Activated T-cell treated with anti-CD3 and anti-CD28 coated beads, Interleukin-2, amount 50 U/mL, for 48 hours (primary cell): ENCODE measurements around the gene SBF1.
"Not testable (repeated sequence)": the region's sequence is repeated elsewhere in the genome, so short reads cannot be mapped to it uniquely, and the experiment has no call there.

Experiments
- DNase-seq, 2 experiments: peaks; one replicate each; pipeline ENCODE4 v3.0.0-alpha.2; 2020

The SBF1 gene

GRCh38 chr22:50474710-50475651, at the start of gene SBF1:
SBF1 (minus strand) TSS chr22:50475035; CDS start chr22:50474840, 195 bp downstream.
- peak; percentile 91 to 93 for DNase-seq

- peak in 1 of 2 experiments; percentile 32 for DNase-seq
Measured at GRCh38 chr22:50523806-50524675, 49.2 kb upstream of the SBF1 start.

- DNase-seq, result no peak
Measured at GRCh38 chr22:50523458-50523805, 48.6 kb upstream of the SBF1 start.

GRCh38 chr22:50522806-50523438, 48.1 kb upstream of the SBF1 start:
- no peak for DNase-seq

- DNase-seq, result no peak
Measured at GRCh38 chr22:50522208-50522805, 47.5 kb upstream of the SBF1 start.

- no peak for DNase-seq
Measured at GRCh38 chr22:50521710-50522109, 46.9 kb upstream of the SBF1 start.

GRCh38 chr22:50520826-50521453, 46.1 kb upstream of the SBF1 start:
- DNase-seq, result no peak

- DNase-seq, result not testable (repeated sequence)
Measured at GRCh38 chr22:50520184-50520583, 45.3 kb upstream of the SBF1 start.

GRCh38 chr22:50519151-50519550, 44.3 kb upstream of the SBF1 start:
- no peak for DNase-seq

GRCh38 chr22:50518606-50519005, 43.8 kb upstream of the SBF1 start:
- no peak for DNase-seq

GRCh38 chr22:50517495-50518260, 42.8 kb upstream of the SBF1 start:
- DNase-seq, result no peak

- DNase-seq, result no peak
Measured at GRCh38 chr22:50516891-50517290, 42.1 kb upstream of the SBF1 start.

GRCh38 chr22:50516068-50516467, 41.2 kb upstream of the SBF1 start:
- no peak for DNase-seq

GRCh38 chr22:50513175-50513574, 38.3 kb upstream of the SBF1 start:
- DNase-seq, result no peak

GRCh38 chr22:50508897-50509296, 34.1 kb upstream of the SBF1 start:
- no peak for DNase-seq

GRCh38 chr22:50507991-50508884, 33.4 kb upstream of the SBF1 start, which contains the start of gene NCAPH2:
NCAPH2 (plus strand) TSS chr22:50508224; CDS start chr22:50508338, 114 bp downstream.
- peak; percentile 99 for DNase-seq

- DNase-seq, result peak; percentile 95 to 98
Measured at GRCh38 chr22:50507421-50507990, 32.7 kb upstream of the SBF1 start, which contains the start of gene LMF2. LMF2 (minus strand) TSS chr22:50507702; CDS start chr22:50507675, 27 bp downstream.

GRCh38 chr22:50506611-50507420, 32.0 kb upstream of the SBF1 start:
- DNase-seq, result no peak
